Hypothalamus (tissue), 51 donors: ENCODE data around the gene C1orf159.
"Not testable (repeated sequence)": the region's sequence is repeated elsewhere in the genome, so short reads cannot be mapped to it uniquely, and the experiment has no call there.

Source experiments
- DNase-seq, 51 donors: peaks; one replicate each; lab custom pipeline; 2025; lab: John Stamatoyannopoulos, UW

The C1orf159 gene

DNA sequence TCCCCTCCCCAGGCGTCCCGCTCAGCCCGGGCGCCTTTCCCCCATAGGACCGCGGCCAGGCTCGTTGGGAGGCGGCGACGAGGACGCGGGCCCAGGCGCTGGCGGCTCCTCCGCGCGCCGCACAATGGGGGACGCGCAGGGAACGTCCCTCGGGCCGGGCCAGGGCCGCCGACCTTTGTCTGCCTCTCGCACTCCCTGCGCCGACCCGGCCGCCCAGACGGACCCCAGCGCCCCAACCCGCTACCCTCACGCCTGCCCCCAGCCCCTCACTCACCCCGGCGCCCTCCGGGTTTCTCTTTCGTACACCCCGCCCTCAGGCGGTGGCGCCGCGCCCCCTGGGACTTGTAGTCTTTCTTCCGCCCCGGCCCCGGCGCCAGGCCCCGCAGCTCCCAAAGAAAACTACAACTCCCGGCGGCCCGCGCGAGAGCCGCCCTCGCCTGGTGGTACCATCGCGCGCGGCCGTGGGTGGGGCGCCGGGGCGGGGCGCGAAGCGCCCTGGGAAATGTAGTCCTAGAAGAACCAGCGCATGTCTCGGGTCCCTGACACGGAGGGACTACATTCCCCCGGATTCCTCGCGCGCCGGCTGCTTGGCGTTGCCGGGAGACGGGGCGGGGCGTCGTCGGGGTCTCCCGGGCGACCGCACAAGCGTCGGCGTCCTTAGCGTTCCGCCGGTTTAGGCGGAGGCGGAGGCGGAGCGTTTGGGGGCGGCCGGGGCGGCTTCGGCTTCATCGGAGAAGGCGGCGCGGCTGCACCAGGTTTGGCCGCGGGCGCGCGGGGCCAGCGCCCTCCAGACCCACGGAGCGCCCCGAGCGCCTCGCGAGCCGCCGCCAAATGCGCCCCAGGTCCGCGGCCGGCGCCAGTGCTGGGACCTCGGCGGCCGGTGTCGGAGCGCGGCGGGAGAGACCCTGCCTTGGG, at the start of gene C1orf159:
C1orf159 (minus strand) TSS at position 304 of the 915 bp plus-strand sequence. CDS start 24,546 bp downstream, outside the sequence.
- peak; percentile 75 to 100 (median 98) for DNase-seq

DNA sequence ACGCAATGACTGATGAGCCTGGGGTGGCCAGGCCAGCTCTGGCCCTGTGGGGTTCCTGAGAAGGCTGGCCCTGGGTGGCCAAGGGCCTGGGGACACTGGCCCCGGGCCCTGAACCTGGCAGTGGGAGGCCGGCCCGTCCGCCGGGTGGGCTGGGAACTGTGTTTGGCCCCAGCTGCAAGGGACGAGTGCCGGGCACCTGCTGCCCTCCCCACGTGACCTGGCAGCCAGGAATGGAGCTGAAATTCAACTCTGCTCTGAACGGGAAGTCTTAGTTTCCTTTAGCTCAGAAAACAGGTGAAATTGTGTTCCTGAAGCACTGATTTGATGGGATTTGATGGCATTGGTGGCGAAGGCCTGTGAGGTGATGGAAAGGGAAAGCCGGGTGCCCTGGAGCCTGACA, 49.6 kb upstream of the C1orf159 start:
- no peak for DNase-seq

DNA sequence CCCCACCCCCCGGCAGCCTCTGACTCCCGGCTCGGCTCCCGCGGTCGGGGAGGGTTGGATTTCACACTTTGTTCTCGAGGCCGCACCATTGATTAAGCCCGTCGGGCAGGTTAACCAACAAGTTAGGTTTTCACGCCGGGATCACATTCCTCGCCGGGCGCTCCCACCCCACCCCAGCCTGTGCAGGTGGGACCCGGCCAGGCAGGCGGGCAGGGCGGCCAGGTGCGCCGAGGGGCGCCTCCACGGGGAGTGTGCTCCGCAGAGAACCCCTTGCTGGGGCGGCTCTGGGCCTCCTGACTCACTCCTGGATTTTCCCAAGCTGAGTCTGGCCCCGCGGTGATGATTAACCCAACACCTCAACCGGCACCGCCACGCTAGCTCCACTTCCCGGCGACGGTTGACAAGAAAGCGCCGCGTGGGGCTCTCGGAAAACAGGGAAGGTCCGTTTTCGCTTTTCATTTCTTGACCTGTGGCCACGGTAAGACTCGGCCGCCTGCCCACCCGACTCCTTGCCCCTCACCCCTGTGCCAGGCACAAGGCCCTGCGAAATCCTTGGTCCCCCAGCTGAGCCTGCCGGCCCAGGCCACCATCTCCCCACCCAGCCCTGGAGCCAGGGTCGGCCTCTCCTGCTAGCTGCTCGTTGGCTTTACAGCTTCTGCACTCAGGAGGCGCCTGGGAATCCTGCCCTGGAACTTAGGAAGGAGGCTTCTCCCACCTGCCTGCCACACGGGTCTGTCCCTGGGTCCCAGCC, 49.0 kb upstream of the C1orf159 start:
- no peak for DNase-seq

DNA sequence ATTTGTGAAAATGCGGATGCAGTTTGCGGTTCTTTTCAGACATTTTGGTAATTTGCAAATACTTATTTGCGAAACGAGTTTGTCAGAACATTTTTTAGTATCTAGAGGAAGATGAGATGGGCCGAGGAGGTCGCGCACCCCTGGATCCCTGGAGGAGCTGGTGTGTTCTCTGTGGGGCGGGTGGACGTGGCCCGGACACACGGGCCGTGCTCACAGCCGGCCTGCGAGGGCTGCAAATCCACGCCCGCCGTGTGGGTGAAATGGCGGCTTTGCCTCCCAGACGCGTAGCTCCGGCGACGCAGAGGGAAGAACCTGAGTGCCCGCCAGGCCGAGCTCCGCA, 48.4 kb upstream of the C1orf159 start:
- no peak for DNase-seq

DNA sequence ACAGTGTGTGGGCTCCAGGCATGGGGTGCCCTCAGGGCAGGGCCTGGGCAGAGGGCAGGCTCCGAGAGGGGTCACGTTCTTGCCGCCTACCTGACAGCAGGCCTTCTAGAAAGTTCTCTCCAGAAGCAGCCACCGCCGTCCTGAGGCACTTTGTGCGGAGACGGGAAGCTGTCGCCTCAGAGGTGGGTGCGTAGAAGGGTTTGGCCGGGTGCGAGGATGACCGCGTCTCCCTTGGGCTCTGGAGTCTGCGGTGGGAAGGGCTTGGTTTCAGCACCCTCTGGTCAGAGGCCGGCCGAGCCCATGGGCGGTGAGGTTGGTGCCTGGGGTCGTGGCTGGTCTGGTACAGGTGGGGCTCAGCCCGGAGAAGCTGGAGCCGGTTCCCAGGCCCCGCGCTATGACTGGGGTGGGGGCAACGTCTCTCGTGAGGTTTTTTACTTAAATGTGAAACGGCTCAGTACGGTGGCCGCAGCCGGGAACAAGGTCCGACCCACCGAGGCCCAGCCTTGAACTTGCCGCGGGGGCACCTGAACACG, 47.7 kb upstream of the C1orf159 start:
- DNase-seq: no peak

DNA sequence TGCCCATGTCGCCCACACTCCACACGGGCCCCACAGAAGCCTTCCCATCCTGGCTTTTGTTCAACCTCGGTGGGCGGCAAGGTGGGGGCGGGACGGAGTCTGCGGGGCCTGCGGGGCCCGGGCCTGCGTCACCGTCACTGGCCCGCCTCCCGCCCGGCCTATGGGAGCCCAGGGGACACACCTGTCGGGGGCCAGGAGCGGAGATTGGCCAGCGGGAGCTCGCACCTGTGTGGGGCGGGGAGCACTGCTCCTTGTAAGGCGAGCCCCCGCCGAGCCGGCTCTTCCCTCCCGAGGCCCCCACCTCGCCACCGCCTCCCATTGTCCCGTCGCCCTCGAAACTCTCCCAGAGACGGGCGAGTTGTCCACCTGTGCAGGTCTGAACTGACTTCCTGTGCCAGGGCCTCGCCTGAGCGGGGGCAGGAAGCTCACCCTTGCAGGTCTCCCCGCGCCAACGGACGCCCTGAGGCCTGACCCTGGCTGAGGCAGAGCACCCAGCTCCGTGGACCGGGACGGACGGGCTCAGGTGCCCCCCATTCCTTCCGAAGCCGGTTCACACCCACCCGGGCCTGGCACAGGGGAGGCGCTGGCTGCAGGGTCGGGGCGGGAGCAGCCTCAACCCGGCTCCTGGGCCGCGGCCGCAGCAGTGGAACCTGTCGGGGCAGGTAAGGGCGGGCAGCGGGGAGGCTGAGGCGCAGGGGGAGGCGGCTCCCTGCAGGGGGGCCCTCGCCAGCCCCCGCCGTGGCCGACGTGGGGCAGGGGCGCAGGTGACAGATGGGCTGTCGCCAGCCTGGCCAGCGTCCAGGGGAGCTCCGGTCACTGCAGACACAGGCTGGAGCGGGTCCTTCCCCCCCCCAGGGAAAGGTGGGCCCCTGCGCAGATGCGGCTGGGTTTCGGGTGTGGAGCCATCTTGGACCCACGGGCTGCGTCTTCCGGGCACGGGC, 47.0 kb upstream of the C1orf159 start:
- no peak for DNase-seq

DNA sequence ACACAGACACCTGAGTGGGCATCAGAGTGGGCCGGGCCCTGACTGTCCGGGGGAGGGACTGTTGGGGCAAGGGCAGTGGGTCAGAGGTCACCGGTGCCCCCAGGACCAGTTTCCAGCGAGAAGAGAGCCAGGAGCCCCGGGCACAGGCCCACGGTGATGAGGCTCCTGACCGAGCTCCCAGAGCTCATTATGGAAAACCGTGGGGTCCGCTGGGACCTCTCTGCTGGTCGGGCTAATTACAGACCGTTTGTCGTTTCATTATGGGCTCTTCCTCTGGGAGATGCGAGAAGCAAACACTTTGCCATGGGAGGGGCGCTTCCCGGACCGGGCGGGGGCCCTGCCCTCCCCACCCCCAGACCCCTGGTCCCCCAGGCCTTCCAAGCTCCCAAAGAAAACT, 45.8 kb upstream of the C1orf159 start:
- DNase-seq: no peak

DNA sequence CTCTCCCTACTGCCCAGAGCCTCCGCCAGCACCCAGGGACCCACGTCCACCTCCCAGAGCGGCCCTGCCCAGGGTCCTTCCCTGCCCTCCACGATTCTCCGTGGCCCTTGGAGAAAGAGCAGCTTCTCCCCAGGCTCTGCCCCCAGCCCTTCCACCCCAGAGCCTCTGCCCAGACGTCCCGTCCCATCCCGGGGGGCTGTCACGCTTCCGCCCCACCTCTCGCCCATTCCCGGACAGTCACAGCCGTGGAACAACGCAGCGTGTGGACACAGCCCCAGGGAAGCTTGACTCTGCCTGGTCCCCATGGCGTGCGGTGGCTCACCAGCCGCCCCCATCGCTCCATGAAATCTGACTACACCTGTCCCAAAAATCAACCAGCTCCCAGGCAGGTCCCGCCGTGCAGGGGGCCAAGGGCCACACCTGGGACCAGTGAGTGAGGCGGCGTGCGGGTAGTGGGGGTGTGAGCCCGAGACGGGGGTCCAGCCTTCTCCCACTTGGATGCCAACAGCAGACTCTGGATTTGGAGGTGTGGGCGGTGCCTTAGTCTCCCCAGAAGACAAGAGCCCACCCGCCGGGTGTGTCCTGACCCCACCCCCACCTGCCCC, 45.3 kb upstream of the C1orf159 start:
- no peak for DNase-seq

DNA sequence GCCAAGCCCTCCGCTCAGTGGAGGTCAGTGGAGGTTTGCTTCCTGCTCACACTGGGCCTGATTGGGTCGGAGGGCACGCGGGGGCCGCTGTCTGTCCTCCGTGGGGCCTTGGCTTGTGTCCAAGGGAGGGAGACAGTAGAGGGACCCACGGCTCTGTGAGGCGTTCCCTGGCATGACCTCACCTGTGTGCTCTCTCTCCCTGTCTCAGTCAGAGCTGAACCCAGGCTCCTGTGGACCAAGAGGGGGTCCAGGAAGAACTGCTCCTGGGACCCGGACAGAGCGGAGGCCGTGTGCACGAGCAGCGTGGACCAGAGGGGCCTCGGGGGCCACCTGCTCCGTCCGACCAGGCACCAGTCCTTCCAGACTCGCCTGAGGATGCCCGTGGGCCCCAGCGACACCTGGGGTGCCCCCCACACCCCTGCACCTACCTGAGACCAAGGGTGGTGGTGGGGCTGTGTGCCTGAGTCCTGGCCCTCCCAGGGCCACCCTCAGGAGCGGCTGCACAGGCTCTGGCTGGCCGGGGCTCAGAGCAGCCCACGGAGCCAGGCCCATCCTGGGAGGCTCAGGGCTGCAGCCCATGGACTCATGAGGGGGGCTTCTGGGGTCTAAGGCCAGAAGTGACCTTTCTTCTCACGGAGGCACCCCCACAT, 44.5 kb upstream of the C1orf159 start:
- no peak for DNase-seq

DNA sequence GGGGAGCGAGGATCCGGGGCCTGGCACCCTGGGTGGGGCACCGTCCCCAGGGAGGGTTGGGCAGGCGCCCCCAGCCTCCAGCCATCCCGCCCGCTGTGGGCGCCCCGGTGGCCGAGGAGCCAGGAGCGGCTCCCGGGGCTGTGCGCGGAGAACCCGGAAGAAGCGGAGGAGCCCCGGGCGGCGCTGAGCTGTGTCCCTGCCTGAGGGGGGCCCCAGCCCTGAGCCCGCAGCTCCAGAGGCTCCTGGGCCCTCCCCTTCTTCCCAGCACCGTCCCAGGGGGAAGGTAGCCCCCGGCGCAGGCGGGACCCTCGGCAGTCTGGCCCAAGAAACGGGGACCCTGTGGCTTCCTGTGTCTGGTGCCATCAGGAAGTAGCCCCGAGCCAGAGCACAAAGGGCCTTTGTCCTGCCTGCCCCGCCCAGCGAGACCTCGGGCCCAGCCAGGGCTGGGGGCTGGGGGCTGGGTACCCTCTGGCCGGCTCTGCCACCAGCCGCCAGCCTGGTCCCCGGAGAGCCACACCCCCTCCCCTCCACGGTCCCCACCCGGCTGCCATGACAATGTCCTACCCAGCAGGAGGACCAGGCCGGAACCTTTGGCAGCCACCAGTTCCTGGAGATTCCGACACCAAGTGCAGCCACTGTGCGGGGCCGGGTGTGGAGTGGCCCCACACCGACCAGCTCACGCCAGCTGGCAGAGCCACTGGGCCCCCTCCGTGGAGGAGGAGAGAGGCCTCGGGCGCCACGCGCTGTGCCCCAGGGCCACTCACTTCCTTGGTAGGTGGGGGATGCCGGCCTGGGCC, 42.2 kb upstream of the C1orf159 start:
- peak in 50 of 51 donors; percentile 25 to 94 (median 74) for DNase-seq

DNA sequence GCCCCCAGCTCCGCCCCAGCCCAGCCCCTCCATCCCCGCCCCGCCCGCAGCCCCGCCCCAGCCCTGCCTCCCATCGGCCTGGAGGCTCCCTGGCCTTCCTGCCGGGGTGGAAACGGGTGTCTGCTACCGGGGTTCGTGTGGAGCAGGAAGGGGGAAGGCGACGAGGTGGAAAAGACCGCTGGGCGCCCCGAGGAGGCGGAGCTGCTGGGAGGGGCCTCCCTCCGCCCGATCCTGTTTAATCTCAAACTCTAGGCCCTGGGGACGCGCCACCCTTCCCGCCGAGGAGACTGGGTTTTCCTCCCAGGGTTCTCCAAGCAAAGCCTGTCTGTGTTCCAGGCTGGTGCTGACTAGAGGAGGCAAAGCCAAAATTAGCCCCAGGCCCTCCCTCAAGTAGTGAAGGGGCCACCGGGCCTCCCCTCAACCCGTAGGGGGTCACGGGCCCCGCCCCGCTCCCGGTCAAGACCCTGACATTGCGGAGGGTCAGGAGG, 41.6 kb upstream of the C1orf159 start:
- DNase-seq: peak; percentile 20 to 86 (median 61)

DNA sequence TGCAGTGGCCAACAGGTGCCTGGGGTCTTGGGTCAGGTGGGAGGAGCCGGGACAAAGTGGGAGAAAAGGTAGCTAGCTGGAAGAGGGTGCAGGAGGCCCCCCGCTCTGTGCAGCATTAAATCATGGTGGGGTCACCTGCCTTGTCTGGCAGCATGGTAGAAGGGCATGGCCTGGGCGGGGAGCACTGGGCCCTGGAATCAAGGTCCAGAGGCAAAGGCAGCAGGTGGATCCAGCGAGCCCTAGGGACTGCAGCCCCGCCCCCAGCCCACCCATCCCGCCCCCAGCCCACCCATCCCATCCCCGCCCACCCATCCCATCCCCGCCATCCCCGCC, 41.1 kb upstream of the C1orf159 start:
- DNase-seq: peak in 6 of 51 donors; percentile 12 to 50 (median 25)

DNA sequence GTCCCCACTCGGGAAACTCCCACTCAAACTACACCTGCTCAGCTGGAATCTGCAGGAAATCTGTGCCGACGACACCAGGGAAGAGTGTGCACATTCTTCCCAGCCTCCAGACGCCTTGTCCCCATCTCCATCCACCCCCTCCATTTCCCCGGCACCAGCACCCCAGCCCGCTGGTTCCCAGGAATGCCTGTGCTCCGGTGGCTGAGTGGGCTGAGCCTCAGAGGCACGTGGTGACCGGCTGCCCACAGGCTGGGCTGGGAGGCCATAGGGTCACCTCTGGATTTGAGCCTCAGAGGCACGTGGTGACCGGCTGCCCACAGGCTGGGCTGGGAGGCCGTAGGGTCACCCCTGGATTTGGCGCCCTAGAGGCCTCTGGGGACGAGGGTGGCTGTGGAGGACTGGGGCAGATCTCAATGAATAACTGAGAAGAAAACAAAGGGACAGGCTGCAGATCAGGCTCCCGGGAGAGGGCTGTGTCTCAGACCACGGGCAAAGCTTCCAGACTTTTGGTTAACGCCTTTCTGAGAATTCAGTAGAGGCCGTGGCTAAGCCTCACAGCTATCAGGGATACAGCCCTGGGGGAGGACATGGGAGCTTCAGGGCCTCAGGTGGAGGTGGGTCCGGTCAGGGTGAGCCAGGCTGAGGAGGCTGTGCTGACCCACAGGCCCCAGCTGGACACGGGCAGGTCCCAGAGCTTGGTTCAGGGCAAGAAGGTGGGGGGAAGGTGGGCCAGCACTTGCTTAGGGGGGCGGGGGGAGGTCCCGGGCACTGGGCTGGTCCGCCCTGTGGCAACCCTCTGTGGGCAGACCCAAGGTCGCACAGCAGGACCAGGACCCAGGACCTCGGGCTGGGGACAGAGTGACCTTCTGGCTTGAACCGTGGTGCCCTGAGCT, 40.5 kb upstream of the C1orf159 start:
- no peak for DNase-seq

DNA sequence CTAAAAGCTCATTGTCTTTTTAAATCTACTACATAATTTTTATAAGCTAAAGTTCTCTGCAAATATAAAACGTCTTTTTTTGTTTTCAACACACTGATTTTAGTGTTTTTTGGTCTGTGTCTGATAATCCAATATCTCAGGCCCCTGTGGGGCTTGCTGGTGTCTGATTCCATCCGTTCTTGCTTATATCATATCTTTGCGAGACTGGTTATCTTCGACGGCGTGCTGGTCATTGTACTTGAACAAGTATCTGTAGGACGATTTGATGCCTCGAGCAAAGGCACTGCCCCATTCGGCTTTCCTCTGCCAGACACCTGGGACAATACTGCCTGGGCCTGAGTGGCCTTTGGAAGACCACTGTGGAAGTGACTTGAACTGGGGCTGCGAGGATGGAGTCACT, 39.4 kb upstream of the C1orf159 start:
- no peak for DNase-seq

DNA sequence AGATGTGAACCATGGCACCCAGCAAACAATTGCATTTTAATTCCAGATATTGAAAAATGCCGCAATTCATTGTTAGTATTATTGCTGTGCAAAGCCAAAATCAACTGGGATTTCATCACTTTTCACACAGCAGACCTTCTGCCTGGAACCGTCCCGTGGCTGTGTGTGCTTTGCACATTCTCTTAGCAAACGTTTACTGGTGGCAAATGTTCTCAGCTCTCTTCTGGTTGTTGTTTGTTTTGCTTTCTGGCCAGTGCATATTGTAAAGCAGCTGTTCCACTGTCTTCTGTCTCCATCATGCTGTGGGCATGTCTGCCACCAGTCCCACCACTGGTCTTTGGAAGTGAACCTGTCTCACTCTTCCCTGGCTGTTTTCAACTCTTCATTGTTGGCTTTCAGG, 38.0 kb upstream of the C1orf159 start:
- no peak for DNase-seq

DNA sequence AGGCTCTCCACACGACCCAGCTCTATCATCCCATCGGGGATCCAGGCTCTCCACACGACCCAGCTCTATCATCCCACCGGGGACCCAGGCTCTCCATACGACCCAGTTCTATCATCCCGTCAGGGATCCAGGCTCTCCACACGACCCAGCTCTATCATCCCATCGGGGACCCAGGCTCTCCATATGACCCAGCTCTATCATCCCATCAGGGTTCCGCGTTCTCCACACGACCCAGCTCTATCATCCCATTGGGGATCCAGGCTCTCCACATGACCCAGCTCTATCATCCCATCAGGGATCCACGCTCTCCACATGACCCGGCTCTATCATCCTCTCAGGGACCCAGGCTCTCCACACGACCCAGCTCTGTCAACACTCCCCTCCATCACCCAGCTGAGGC, 37.3 kb upstream of the C1orf159 start:
- DNase-seq: not testable (repeated sequence)

DNA sequence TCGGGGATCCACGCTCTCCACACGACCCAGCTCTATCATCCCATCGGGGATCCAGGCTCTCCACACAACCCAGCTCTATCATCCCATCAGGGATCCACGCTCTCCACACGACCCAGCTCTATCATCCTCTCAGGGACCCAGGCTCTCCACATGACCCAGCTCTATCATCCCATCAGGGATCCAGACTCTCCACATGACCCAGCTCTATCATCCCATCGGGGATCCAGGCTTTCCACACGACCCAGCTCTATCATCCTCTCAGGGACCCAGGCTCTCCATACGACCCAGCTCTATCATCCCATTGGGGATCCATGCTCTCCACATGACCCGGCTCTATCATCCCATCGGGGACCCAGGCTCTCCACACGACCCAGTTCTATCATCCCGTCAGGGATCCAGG, 36.5 kb upstream of the C1orf159 start:
- DNase-seq: not testable (repeated sequence)

DNA sequence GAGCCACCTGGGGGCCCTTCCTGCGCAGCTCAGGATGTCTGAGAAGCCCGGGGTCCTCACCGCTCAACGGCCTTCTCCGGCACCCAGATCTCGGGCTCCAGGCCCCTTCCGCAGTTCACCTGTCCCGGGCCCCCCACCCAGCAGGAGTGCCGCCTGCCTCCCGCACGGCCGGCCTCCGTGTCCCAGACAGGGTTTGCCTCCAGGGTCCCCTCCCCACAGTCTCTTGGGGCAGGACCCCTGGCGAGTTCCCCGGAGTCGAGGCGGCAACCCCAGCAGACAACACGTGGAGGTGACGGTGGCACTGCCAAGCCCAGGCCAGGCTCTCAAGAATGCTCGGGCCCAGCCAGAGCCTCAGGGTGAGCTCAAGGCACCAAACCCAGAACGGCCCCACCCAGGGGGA, 35.4 kb upstream of the C1orf159 start:
- no peak for DNase-seq
